Hematopoietic multipotent progenitor cell treated with erythropoietin and hydrocortisone succinate and interleukin-3 and kit ligand, for 17 days (in vitro differentiated cells): ENCODE results near the gene TBC1D10A.

Experiments
- DNase-seq: peaks from one replicate; pipeline ENCODE4 v3.0.0-alpha.2; 2015; ENCODE audit warnings: low spot score

Gene TBC1D10A

DNA sequence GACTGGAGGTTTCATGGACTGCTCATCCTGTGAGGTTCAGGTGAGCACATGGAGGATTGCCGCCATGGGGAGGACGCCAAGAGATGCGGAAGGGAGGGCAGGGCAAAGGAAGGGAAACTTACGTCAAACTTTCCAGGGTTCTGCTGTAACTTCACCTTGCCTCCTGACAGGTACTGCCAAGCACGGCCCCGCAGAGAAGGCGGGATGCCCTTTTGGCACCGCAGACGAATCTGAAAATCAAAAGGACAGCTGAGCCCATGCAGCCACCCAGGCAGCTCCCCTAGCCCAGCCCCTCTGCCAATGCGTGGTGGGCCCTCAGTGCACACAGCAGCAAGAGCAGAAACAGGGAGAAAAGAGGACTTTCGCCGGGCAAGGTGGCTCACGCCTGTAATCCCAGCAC, 27.4 kb downstream of the TBC1D10A start:
- DNase-seq, result no peak

DNA sequence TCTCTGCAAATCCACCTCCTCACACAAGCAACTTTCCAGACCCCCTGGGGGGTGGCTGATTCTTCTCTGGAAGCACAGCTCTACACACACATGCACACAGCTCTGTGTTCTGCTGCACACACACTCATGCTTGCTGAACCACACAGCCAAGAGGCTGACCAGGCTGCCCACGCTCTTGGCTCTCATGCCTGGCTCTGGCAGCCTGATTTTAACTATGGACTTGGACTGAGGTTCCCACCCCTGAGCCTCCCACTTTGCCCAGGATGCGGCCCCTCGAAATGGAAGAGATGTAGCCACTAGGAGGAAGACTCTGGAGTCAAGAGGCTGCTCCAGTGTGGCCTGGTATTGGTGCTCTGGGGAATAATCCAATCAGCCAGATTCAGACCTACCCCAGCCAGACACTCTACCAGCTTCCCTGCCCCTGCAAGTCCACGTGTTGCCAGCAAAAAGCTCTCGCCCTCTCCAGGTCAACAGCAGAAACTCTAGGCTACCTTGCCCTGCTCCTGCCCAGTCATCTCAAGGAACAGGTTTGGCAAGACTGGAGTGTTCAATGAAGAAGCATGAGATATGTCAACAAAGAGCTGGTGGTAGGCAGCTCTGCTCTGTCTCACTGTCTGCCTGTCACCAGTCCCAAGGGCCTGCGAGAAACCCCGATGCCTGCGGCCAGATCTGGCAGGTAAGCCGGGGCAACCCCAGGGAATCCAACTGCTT, 28.6 kb downstream of the TBC1D10A start:
- DNase-seq, result no peak

DNA sequence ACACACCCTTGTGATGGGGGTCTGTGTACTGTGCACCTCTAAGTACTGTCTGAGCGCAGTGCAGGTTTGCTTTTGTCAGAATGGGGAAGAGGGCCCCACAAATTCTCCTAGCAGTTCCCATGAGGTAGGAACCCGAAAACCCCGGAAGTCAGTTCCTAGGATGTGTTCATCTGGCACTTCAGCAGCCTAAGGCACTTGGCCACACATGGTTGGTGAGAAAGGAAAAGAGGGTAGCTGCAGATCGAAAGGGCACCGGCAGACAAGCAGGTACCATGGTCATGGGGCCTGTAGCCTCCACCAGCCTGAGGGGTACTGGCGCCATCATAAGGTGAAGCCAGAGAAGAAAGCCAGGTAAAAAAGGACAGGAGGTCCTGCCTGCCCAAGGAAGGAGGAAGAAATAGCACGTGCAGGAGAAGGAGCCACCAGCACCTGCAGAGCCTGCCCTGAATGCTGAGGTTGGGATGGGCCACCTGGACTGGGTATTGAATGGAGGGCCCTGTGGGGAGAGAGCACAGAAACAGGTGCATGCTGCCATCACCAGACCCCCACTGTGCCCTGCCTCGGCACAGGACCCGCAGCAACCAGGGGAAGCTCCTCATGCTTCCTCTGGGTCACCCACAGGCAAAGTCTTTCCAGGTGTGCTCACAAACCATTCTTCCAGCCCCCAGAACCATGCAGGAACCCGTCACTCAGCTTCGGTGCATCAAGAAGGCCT, 29.3 kb downstream of the TBC1D10A start:
- DNase-seq, result no peak

- DNase-seq, result no peak
Measured at GRCh38 chr22:30296833-30297232, 29.9 kb downstream of the TBC1D10A start.

GRCh38 chr22:30296324-30296723, 30.4 kb downstream of the TBC1D10A start:
- no peak for DNase-seq

- DNase-seq, result no peak
Measured at GRCh38 chr22:30295576-30295975, 31.2 kb downstream of the TBC1D10A start.

DNA sequence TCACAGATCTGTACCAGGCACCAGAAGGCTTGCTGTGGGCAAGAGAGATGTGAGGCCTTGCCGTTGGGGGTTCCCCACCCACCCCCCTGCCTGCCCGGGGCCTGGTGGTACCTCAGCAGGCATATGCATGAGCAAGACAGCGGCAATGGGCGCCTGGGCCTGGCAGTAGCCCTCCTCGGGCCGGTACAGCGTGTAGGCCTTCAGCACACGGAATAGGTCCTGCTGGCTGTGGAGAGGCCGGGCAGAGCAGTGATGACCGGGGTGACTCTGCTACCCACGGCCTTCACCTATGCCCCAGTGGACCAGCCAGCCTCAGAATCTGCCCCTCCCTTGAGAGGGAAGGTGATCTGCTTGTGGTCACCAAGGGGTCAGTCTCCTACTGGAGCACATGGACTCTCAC, 31.9 kb downstream of the TBC1D10A start:
- DNase-seq, result no peak

DNA sequence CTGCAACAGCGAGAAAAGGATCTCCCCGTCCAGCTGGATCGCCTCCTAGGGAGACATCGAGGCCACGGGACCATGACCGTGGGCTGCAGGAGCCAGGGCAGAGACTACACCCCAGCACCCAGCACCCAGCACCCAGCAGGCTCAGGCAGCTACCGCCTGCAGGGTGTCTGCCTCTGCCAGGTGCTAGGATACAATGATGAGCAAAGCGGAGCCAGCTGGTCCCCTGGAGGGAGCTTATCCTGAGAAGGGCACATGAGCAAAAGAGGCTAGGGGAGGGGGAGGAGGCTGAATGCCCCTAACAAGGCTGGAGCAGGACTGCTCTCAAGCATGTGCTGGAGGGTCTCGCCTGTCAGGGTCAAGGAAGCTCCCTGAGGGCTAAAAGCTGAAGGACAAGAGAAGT, 32.7 kb downstream of the TBC1D10A start:
- no peak for DNase-seq

- no peak for DNase-seq
Measured at GRCh38 chr22:30293026-30293425, 33.7 kb downstream of the TBC1D10A start.

DNA sequence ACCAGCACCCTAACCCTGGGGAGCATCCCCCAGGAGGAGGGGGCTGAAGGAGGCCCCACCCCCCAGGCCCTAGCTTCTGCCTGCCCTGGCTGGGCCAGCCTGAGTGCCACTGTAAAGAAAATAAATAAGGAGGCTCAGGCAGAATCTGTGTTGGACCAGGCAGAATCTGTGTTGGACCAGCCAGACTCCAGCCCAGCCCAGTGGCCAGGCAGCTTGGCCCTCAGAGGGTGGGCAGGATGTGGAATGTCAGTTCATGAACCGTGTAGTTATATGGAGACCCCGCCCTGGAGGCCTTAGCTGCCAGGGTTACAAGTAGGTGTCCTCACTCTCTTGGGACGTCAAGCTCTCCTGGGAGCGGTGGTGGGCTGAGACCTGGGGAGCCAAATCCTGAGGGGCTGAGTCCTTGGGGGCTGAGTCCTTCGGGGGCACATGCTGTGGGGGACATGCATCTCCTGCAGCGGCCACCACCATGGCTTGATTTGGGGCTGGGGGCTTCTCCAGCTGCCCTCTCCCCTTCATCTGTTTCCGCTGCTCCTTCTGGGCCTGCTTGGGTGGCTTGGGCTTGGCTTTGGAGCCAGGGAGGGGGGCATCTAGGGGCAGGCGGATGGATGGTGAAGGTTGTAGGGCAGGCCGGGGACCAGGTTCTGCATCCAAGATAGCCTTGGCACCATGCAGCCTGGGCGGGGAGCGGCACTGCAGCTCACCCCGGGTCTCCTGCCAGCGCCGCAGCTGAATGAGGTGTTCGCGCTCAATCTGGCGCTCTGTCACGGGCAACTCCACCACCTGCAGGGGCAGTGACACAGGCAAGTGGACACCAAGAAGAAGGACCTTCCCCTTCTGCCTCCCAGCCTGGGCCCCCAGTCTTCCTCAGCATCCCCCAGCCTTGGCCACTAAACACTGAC, 34.4 kb downstream of the TBC1D10A start:
- DNase-seq, result no peak

DNA sequence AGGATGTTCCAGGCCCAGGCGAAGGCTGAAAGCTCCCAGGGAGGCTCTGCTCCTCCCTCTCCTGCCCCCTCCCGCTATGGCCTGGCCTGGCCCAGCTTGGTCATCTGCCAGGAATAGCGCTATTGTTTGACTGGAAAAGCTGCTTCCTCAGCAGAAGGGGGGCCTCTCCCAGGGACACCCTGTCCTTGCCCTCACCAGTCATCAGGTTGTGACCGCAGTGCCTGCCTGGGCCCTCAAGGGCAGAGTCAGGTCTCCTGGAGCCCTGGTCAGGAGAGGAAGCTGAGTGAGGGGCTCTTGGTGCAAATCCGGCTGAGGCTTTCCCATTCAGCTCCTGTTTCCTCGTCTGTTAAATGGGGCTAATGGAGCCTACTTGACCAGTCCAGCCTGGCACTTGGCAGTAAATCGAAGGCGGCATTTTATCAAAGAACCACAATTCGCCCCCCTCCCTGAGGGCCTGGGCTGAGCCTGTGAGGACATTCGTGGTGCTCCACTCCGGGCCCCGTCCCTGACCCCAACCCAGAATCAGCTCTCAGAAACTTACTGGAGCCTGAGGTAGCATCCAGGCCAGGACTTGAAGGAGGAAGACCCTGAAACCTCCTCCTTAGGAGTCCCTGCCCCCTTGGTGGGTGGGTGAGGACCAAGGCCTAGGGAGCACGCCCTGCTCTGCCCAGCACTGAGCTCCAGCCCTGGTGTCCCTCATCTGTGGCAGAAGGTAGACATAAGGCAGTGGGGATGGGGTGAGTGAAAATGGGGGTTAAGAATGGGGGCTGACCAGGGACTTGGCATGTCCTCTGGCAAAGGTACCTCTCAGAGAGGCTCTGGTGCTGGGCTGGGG, 35.5 kb downstream of the TBC1D10A start:
- DNase-seq, result no peak

GRCh38 chr22:30290342-30291057, 36.2 kb downstream of the TBC1D10A start:
- no peak for DNase-seq

DNA sequence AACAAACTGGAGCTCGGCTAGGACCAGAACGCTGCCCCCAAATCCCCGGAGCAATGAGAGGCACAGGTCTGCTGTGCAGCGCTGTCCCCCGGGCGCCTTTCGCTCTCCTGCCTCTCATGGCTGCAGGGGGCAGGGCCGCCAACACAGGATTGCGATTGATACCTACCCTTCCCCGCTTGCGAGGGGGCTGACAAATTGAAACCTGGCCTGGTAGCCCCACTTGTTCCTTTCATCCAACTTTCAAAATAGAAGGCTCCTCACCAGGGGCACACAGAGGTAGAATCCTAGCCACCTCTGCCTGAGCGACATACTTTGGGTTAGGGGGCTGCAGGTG, 36.8 kb downstream of the TBC1D10A start:
- no peak for DNase-seq

GRCh38 chr22:30289141-30289979, 37.4 kb downstream of the TBC1D10A start, which contains the start of gene CASTOR1:
CASTOR1 (minus strand) TSS chr22:30289505; CDS start chr22:30289497, 8 bp downstream.
- DNase-seq, result peak; percentile 95

GRCh38 chr22:30288419-30289140, 38.2 kb downstream of the TBC1D10A start:
- no peak for DNase-seq

GRCh38 chr22:30287648-30288418, 38.9 kb downstream of the TBC1D10A start:
- DNase-seq, result peak; percentile 86

GRCh38 chr22:30286813-30287647, 39.7 kb downstream of the TBC1D10A start:
- peak; percentile 85 for DNase-seq

DNA sequence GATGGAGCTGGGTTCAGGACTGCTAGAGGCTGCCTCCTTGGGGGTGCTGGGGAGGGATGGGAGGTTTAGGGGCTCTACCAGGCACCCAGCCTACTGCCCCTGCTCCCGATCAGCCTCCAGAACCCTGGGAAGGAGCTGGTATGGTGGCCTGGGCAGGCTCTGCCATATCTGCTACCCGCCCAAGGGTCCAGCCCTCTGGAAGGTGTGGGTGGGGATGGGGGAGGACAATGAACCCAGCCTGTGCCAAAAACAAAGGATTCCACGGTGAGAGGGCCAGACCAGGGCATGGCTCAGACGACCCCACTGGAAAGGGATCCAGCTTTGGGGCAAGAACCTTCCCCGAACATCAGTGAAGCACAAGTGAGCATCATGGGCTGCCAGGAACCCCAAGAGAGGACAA, 40.4 kb downstream of the TBC1D10A start:
- no peak for DNase-seq
